Spleen (tissue), 11 donors: Measurements from ENCODE around the gene CA11. TPM values are rescaled to one million over a fixed set of nuclear protein-coding genes. Genes with fewer than 3 reads are reported as not detected.

Experiments used
- DNase-seq: peaks from one replicate; pipeline ENCODE4 v3.0.0-alpha.2; 2020
- H3K27ac ChIP-seq, 8 donors: fragments of 200-600 bp; sonication (generic) in 7 of 8; 1 replicate in 4 of 8; 2 replicates in 4 of 8; pipeline versions ENCODE4 v1.5.0 to v1.8.0; 2016 to 2021; ENCODE audit warnings: inconsistent platforms in 4 of 8, mild to moderate bottlenecking in 4 of 8, moderate library complexity in 1 of 8
- H3K27me3 ChIP-seq, 7 donors: fragments of 200-600 bp; sonication (generic) in 6 of 7; replicated peaks in 1 of 7; 1 replicate in 4 of 7; 2 replicates in 3 of 7; pipeline versions ENCODE4 v1.5.0 to v1.8.0; 2016 to 2021; ENCODE audit warnings: inconsistent platforms in 3 of 7, mild to moderate bottlenecking in 1 of 7
- H3K36me3 ChIP-seq, 6 donors: fragments of 200-600 bp; sonication (generic) in 5 of 6; 1 replicate in 4 of 6; 2 replicates in 2 of 6; pipeline versions ENCODE4 v1.5.0 to v1.8.0; 2016 to 2021; ENCODE audit warnings: inconsistent platforms in 2 of 6
- H3K4me1 ChIP-seq, 6 donors: fragments of 200-600 bp; sonication (generic) in 5 of 6; 1 replicate in 3 of 6; 2 replicates in 3 of 6; pipeline versions ENCODE4 v1.5.0 to v1.8.0; 2016 to 2021; ENCODE audit warnings: inconsistent platforms in 3 of 6
- H3K4me3 ChIP-seq, 8 donors: fragments of 200-600 bp; sonication (generic) in 7 of 8; 1 replicate in 4 of 8; 2 replicates in 4 of 8; pipeline versions ENCODE4 v1.5.0 to v1.8.0; 2016 to 2021; ENCODE audit warnings: inconsistent platforms in 4 of 8, mild to moderate bottlenecking in 4 of 8, moderate library complexity in 2 of 8
- H3K9me3 ChIP-seq, 8 donors: fragments of 200-600 bp; sonication (generic) in 7 of 8; 1 replicate in 4 of 8; 2 replicates in 4 of 8; pipeline versions ENCODE4 v1.5.0 to v1.8.0; 2016 to 2021; ENCODE audit warnings: inconsistent platforms in 4 of 8
- CTCF ChIP-seq, 11 experiments: fragments of 200-600 bp in 7 of 11; fragments of 450-650 bp in 4 of 11; sonication (generic) in 4 of 11; IDR thresholded peaks in 8 of 11; conservative IDR thresholded peaks in 3 of 11; 1 replicate in 7 of 11; 2 replicates in 4 of 11; pipeline versions ENCODE4 v1.4.0 to v1.8.0; 2016 to 2021; ENCODE audit warnings: antibody characterized with exemption in 11 of 11, inconsistent platforms in 4 of 11, mild to moderate bottlenecking in 1 of 11
- POLR2A ChIP-seq, 3 donors: fragments of 450-650 bp; IDR thresholded peaks; one replicate each; pipeline ENCODE4 v1.5.1; 2017; ENCODE audit warnings: antibody characterized with exemption in 3 of 3, mild to moderate bottlenecking in 1 of 3
- POLR2AphosphoS5 ChIP-seq, 3 donors: sonication (generic); formaldehyde crosslinking; IDR thresholded peaks; one replicate each; pipeline ENCODE4 v1.5.1; 2017; ENCODE audit warnings: antibody characterized with exemption in 3 of 3
- WGBS, 5 donors: extraction: QIAGEN DNeasy Blood & Tissue Kit in 3 of 5; methylation state at CpG; one replicate each; pipeline versions ENCODE4 v1.1.5 to v1.1.7; 2013 to 2018; 5-methylcytosine and 5-hydroxymethylcytosine counted together
- intact Hi-C: fragments of 100-400 bp; cut with DNase I; formaldehyde crosslinking; loops from one replicate; pipeline ENCODE4 v1.15.0; 2023; ENCODE audit warnings: low total_unique reads
- polyA plus RNA-seq, 3 donors: library from polyadenylated mRNA; stranded (reverse); fragments of 200-250 nt; gene quantifications; one replicate each; pipeline ENCODE4 v1.2.1, GENCODE V29; 2013
- total RNA-seq, 7 donors: library from RNA; depleted of rRNA in 3 of 7; stranded (reverse); fragments of >200 nt in 3 of 7; fragmentation: NEBNext Ultra II Directional in 4 of 7; extraction: Animal tissue kit (Norgen Biotek cat#: 25700) in 4 of 7; gene quantifications; one replicate each; pipeline versions ENCODE4 v1.1.0 to v1.2.1, GENCODE V29; 2016 to 2021
- donor health status: healthy with polysubstance abuse.
- donor health status: DM: no; HTN: no; CAD: no; lungs with moderate emphysema.
- donor health status: DM: no; HTN: no; CAD: no.
- donor health status: Bipolar disorder and iron deficiency.
- donor health status: healthy.
- donor health status: DM: no; HTN: no; CAD: no.
- donor health status: DM: yes; HTN: yes; CAD: no.

CA11 gene
- total and polyA plus RNA-seq, 10 donors: 1.9 to 14.5 (median 7.8) TPM

GRCh38 chr19:48654299-48655059 lies 8.5 kb upstream of the CA11 start:
- TF ChIP-seq POLR2A (IDR thresholded peaks at IDR 0.05) (no peak), CTCF (IDR thresholded peaks at IDR 0.05 in 8 of 11, conservative IDR thresholded peaks at IDR 0.05 in 3 of 11) (no peak)
- 50 to 59% (median 58%) methylated on average over 6 to 11 of the region's 11 CpGs for WGBS, 5 donors
- no peak for DNase-seq
- no peak overlapping the region for H3K4me3 ChIP-seq
- no peaks in the 10 kb centered on the region for H3K27me3 ChIP-seq
- peaks cover 3 to 21% (median 6%) of the 10 kb centered on the region in 6 donors for H3K4me1 ChIP-seq
- intact Hi-C loops: no loop called here
- H3K9me3 ChIP-seq: no peaks in the 10 kb centered on the region
- no peak overlapping the region for H3K27ac ChIP-seq
- no peaks in the 10 kb centered on the region for H3K36me3 ChIP-seq

DNA sequence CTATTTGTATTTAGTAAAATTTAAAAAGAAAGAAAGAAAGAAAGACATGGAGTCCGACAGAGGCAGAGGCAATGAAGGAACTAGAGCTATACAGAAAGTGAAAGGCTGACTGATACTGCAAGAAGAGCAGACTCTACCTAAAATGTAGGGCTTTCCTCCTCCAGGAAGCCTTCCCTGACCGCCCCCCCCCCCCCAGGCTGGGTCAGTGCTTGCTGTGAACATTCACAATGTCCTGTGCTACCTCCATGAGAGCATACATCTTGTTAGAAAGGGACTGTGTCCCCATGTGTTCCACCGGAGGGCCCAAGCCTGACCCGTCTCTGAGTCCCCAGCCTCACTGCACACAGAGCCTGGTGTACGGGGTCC lies 5.7 kb upstream of the CA11 start:
- TF ChIP-seq CTCF (IDR thresholded peaks at IDR 0.05 in 8 of 11, conservative IDR thresholded peaks at IDR 0.05 in 3 of 11): no peak
- TF ChIP-seq POLR2A (IDR thresholded peaks at IDR 0.05): no peak
- no peak for TF ChIP-seq POLR2AphosphoS5 (IDR thresholded peaks at IDR 0.05)
- intact Hi-C loops: no loop called here
- Histone ChIP-seq H3K9me3 (no peaks in the 10 kb centered on the region), H3K4me3 (no peak overlapping the region), H3K27ac (peak overlapping the region in 1 of 8 donors; percentile 2), H3K4me1 (peaks cover 10 to 48% (median 19%) of the 10 kb centered on the region in 6 donors), H3K36me3 (no peaks in the 10 kb centered on the region), H3K27me3 (no peaks in the 10 kb centered on the region)
- DNase-seq: no peak
- 70 to 91% (median 83%) methylated on average over 5 of the region's 5 CpGs for WGBS, 5 donors

- H3K4me1 ChIP-seq: peaks cover 10 to 53% (median 22%) of the 10 kb centered on the region in 6 donors
- no peaks in the 10 kb centered on the region for H3K9me3 ChIP-seq
- no peak for DNase-seq
- intact Hi-C loops: no loop called here
- 91 to 97% (median 91%) methylated on average over 12 of the region's 12 CpGs for WGBS, 5 donors
- H3K4me3 ChIP-seq: no peak overlapping the region
- H3K36me3 ChIP-seq: no peaks in the 10 kb centered on the region
- H3K27me3 ChIP-seq: no peaks in the 10 kb centered on the region
- TF ChIP-seq POLR2A (IDR thresholded peaks at IDR 0.05): no peak
- no peak for TF ChIP-seq CTCF (IDR thresholded peaks at IDR 0.05 in 8 of 11, conservative IDR thresholded peaks at IDR 0.05 in 3 of 11)
- no peak overlapping the region for H3K27ac ChIP-seq
These were observed 5.1 kb upstream of the CA11 start for GRCh38 chr19:48650974-48651682.

DNA sequence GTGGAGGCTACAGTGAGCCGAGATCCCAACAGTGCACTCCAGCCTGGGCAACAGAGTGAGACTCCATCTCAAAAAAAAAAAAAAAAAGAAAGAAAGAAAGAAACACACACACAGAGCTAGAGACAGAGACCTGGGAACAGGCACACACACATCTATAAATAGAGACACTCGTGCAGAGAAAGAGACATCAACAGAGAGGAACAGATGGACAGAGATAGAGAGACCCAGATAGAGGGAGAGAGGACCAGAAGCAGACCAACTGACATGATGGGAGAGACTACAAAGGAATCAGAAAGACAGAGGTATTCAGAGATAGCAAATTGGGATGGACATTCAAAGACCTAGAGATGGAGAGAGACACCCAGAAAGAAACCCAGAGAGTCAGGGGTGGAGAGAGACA lies 2.1 kb upstream of the CA11 start:
- WGBS, 5 donors: 71 to 83% (median 81%) methylated on average over 2 of the region's 2 CpGs
- H3K36me3 ChIP-seq: no peaks in the 10 kb centered on the region
- H3K4me1 ChIP-seq: peaks cover 16 to 74% (median 42%) of the 10 kb centered on the region in 6 donors
- H3K4me3 ChIP-seq: no peak overlapping the region
- intact Hi-C loops: no loop called here
- DNase-seq: no peak
- TF ChIP-seq POLR2AphosphoS5 (IDR thresholded peaks at IDR 0.05) (no peak), POLR2A (IDR thresholded peaks at IDR 0.05) (no peak), CTCF (IDR thresholded peaks at IDR 0.05 in 8 of 11, conservative IDR thresholded peaks at IDR 0.05 in 3 of 11) (no peak)
- H3K27me3 ChIP-seq: peaks cover 0 to 5% (median 0%) of the 10 kb centered on the region in 7 donors
- H3K9me3 ChIP-seq: no peaks in the 10 kb centered on the region
- peak overlapping the region in 3 of 8 donors; percentile 77 to 87 (median 85) for H3K27ac ChIP-seq
